ENCODE data around the gene NRXN3. TPM values are rescaled to one million over a fixed set of nuclear protein-coding genes. Genes with fewer than 3 reads are reported as not detected.

Gene NRXN3
- total and polyA plus RNA-seq, 2 of the 13 experiments (the other 11 are each of a cell fraction or from before 2014, with no cell fraction given): 0.03 TPM; not detected in 1

GRCh38 chr14:78704965-78705364 lies 534.8 kb downstream of the NRXN3 start:
- H3K27ac ChIP-seq (ENCODE audit: extremely low read length, insufficient read depth, low read length): no peak overlapping the region
- POLR2A ChIA-PET: no interaction called here
- H3K79me2 ChIP-seq (ENCODE audit: insufficient read depth, low read length): no peaks in the 10 kb centered on the region
- no TSS peak for BruUV-seq (replicated peaks)
- no peak overlapping the region for H2AFZ ChIP-seq (ENCODE audit: low read length)
- in situ Hi-C loops (cut with HindIII; ENCODE audit: extremely low pct_ligation_motif_present, low pct_unique_long_range_greater_than_20kb): no loop called here
- TF ChIP-seq PHF5A (CRISPR knock-in tag; IDR thresholded peaks at IDR 0.05; ENCODE audit: low read depth, unreplicated experiment) (no peak), NPAS2 (CRISPR knock-in tag; IDR thresholded peaks at IDR 0.05; ENCODE audit: borderline replicate concordance) (no peak), PPARG (CRISPR knock-in tag; conservative IDR thresholded peaks at IDR 0.05) (no peak), SMARCE1 (IDR thresholded peaks at IDR 0.05; ENCODE audit: borderline replicate concordance) (no peak), ATF4 (CRISPR knock-in tag; IDR thresholded peaks at IDR 0.05) (no peak), TEF (CRISPR knock-in tag; IDR thresholded peaks at IDR 0.05) (no peak), SMAD9 (CRISPR knock-in tag; IDR thresholded peaks at IDR 0.05) (no peak)
- H3K9ac ChIP-seq (ENCODE audit: insufficient read depth, low read depth, low read length): no peak overlapping the region
- H3K9me3 ChIP-seq (ENCODE audit: low read length): no peaks in the 10 kb centered on the region
- no peak overlapping the region for H3K4me2 ChIP-seq (ENCODE audit: low read depth, low read length)
- H3K36me3 ChIP-seq (replicated peaks in 1 of 2; ENCODE audit: control insufficient read depth in 1 of 2, insufficient read depth in 2 of 2, low read length in 2 of 2): no peaks in the 10 kb centered on the region
- WGBS (ENCODE audit: low lambda C conversion rate): 0% methylated on average over 4 of the region's 4 CpGs
- H3K27me3 ChIP-seq (ENCODE audit: control insufficient read depth in 1 of 2, insufficient read depth in 2 of 2, low read length in 2 of 2): no peaks in the 10 kb centered on the region
- no peaks in the 10 kb centered on the region for H3K4me1 ChIP-seq (ENCODE audit: insufficient read depth, low read length)
- no peak for ATAC-seq
- CTCF ChIA-PET (ENCODE audit: low intra/inter-chr PET ratio, low total read pairs): no interaction called here
- H3K4me3 ChIP-seq (replicated peaks in 1 of 3; ENCODE audit: insufficient read depth in 1 of 3, low read depth in 2 of 3, low read length in 3 of 3): no peak overlapping the region
- DNase-seq (ENCODE audit: low spot score): no peak
- intact Hi-C loops (cut with micrococcal nuclease; ENCODE audit: unreplicated experiment): no loop called here
- no peak for FAIRE-seq
- H4K20me1 ChIP-seq (ENCODE audit: insufficient read depth, low read length): no peaks in the 10 kb centered on the region

DNA sequence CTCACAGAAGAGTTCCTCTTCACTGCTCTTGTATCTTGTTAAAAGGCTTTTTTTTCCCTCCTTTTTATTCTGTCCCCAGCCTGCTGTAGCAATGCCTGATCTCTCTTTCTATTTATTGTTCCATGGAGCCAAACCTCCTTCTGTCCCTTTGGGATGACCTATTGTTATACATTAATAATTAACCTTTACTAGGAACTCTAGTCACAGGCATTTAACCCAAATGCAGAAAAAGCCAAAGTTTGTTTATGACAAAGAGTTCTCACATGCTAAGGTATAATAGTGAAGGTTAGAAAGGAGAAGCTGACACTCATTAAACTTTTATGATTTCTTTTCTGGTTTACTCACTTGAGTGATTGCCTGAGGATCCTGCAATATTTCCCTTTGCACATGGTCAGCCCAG lies 535.8 kb downstream of the NRXN3 start:
- Histone ChIP-seq H4K20me1 (ENCODE audit: insufficient read depth, low read length) (no peaks in the 10 kb centered on the region), H3K36me3 (replicated peaks in 1 of 2; ENCODE audit: control insufficient read depth in 1 of 2, insufficient read depth in 2 of 2, low read length in 2 of 2) (no peaks in the 10 kb centered on the region), H3K4me1 (ENCODE audit: insufficient read depth, low read length) (no peaks in the 10 kb centered on the region), H3K9me3 (ENCODE audit: low read length) (no peaks in the 10 kb centered on the region), H3K4me2 (ENCODE audit: low read depth, low read length) (no peak overlapping the region), H3K4me3 (replicated peaks in 1 of 3; ENCODE audit: insufficient read depth in 1 of 3, low read depth in 2 of 3, low read length in 3 of 3) (no peak overlapping the region), H3K27me3 (ENCODE audit: control insufficient read depth in 1 of 2, insufficient read depth in 2 of 2, low read length in 2 of 2) (no peaks in the 10 kb centered on the region), H3K9ac (ENCODE audit: insufficient read depth, low read depth, low read length) (no peak overlapping the region), H3K27ac (ENCODE audit: extremely low read length, insufficient read depth, low read length) (no peak overlapping the region), H3K79me2 (ENCODE audit: insufficient read depth, low read length) (no peaks in the 10 kb centered on the region), H2AFZ (ENCODE audit: low read length) (no peak overlapping the region)
- no TSS peak for BruUV-seq (replicated peaks)
- ChIA-PET CTCF (ENCODE audit: low intra/inter-chr PET ratio, low total read pairs) (no interaction called here), POLR2A (no interaction called here)
- no peak for DNase-seq (ENCODE audit: low spot score)
- intact Hi-C loops (cut with micrococcal nuclease; ENCODE audit: unreplicated experiment) (no loop called here), in situ Hi-C loops (cut with HindIII; ENCODE audit: extremely low pct_ligation_motif_present, low pct_unique_long_range_greater_than_20kb) (no loop called here)
- no peak for ATAC-seq
- no peak for FAIRE-seq
- TF ChIP-seq ZSCAN20 (CRISPR knock-in tag; IDR thresholded peaks at IDR 0.05; ENCODE audit: borderline replicate concordance): no peak
- TF ChIP-seq, protein P1, sequence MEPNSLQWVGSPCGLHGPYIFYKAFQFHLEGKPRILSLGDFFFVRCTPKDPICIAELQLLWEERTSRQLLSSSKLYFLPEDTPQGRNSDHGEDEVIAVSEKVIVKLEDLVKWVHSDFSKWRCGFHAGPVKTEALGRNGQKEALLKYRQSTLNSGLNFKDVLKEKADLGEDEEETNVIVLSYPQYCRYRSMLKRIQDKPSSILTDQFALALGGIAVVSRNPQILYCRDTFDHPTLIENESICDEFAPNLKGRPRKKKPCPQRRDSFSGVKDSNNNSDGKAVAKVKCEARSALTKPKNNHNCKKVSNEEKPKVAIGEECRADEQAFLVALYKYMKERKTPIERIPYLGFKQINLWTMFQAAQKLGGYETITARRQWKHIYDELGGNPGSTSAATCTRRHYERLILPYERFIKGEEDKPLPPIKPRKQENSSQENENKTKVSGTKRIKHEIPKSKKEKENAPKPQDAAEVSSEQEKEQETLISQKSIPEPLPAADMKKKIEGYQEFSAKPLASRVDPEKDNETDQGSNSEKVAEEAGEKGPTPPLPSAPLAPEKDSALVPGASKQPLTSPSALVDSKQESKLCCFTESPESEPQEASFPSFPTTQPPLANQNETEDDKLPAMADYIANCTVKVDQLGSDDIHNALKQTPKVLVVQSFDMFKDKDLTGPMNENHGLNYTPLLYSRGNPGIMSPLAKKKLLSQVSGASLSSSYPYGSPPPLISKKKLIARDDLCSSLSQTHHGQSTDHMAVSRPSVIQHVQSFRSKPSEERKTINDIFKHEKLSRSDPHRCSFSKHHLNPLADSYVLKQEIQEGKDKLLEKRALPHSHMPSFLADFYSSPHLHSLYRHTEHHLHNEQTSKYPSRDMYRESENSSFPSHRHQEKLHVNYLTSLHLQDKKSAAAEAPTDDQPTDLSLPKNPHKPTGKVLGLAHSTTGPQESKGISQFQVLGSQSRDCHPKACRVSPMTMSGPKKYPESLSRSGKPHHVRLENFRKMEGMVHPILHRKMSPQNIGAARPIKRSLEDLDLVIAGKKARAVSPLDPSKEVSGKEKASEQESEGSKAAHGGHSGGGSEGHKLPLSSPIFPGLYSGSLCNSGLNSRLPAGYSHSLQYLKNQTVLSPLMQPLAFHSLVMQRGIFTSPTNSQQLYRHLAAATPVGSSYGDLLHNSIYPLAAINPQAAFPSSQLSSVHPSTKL (CRISPR knock-in tag; IDR thresholded peaks at IDR 0.05): no peak
- TF ChIP-seq ZKSCAN5 (CRISPR knock-in tag; IDR thresholded peaks at IDR 0.05): no peak
- TF ChIP-seq, protein P2, sequence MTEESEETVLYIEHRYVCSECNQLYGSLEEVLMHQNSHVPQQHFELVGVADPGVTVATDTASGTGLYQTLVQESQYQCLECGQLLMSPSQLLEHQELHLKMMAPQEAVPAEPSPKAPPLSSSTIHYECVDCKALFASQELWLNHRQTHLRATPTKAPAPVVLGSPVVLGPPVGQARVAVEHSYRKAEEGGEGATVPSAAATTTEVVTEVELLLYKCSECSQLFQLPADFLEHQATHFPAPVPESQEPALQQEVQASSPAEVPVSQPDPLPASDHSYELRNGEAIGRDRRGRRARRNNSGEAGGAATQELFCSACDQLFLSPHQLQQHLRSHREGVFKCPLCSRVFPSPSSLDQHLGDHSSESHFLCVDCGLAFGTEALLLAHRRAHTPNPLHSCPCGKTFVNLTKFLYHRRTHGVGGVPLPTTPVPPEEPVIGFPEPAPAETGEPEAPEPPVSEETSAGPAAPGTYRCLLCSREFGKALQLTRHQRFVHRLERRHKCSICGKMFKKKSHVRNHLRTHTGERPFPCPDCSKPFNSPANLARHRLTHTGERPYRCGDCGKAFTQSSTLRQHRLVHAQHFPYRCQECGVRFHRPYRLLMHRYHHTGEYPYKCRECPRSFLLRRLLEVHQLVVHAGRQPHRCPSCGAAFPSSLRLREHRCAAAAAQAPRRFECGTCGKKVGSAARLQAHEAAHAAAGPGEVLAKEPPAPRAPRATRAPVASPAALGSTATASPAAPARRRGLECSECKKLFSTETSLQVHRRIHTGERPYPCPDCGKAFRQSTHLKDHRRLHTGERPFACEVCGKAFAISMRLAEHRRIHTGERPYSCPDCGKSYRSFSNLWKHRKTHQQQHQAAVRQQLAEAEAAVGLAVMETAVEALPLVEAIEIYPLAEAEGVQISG (CRISPR knock-in tag; IDR thresholded peaks at IDR 0.05): no peak

All from HepG2 (cell line).